Mesodermal cell (in vitro differentiated cells): Measurements from ENCODE around the gene HDAC1.
"Not testable (repeated sequence)": the region's sequence is repeated elsewhere in the genome, so short reads cannot be mapped to it uniquely, and the experiment has no call there.

Experiments
- H3K27ac ChIP-seq: 2 replicates; pipeline ENCODE4 v1.7.0; 2013; ENCODE audit warnings: mild to moderate bottlenecking, low read depth, low read length, moderate library complexity; ENCODE audit not compliant: severe bottlenecking
- H3K36me3 ChIP-seq: 2 replicates; pipeline ENCODE4 v1.7.1; 2013; ENCODE audit warnings: mild to moderate bottlenecking, low read length, moderate library complexity; ENCODE audit not compliant: control insufficient read depth, insufficient read depth
- H3K4me1 ChIP-seq: one replicate; pipeline ENCODE4 v1.7.1; 2013; ENCODE audit warnings: mild to moderate bottlenecking, low read length; ENCODE audit not compliant: insufficient read depth, control insufficient read depth, poor library complexity, severe bottlenecking
- H3K4me3 ChIP-seq: 2 replicates; pipeline ENCODE4 v1.7.0; 2013; ENCODE audit warnings: low read length, control low read depth, mild to moderate bottlenecking; ENCODE audit not compliant: insufficient read depth, poor library complexity, severe bottlenecking; ENCODE audit errors: extremely low read depth
- H3K9me3 ChIP-seq: 2 replicates; pipeline ENCODE4 v1.7.1; 2013; ENCODE audit warnings: mild to moderate bottlenecking, low read length, moderate library complexity; ENCODE audit not compliant: control insufficient read depth
- WGBS, 2 experiments: methylation state at CpG; one replicate each; pipeline ENCODE4 v1.1.5; 2013; ENCODE audit warnings: missing lambda C conversion rate in 2 of 2; ENCODE audit not compliant: insufficient coverage in 2 of 2; 5-methylcytosine and 5-hydroxymethylcytosine counted together

Gene HDAC1

GRCh38 chr1:32275424-32275823 is 16.5 kb upstream of the HDAC1 start:
- no peaks in the 10 kb centered on the region for H3K9me3 ChIP-seq
- 94 to 97% methylated on average over 29 to 33 of the region's 41 CpGs for WGBS, 2 experiments
- no peak overlapping the region for H3K4me3 ChIP-seq
- peaks cover 5% of the 10 kb centered on the region for H3K4me1 ChIP-seq
- no peak overlapping the region for H3K27ac ChIP-seq
- no peaks in the 10 kb centered on the region for H3K36me3 ChIP-seq

GRCh38 chr1:32276032-32276782 is 15.7 kb upstream of the HDAC1 start:
- no peaks in the 10 kb centered on the region for H3K9me3 ChIP-seq
- no peak overlapping the region for H3K27ac ChIP-seq
- H3K36me3 ChIP-seq, result no peaks in the 10 kb centered on the region
- H3K4me3 ChIP-seq, result no peak overlapping the region
- 92 to 96% methylated on average over 19 to 23 of the region's 30 CpGs for WGBS, 2 experiments
- H3K4me1 ChIP-seq, result peaks cover 5% of the 10 kb centered on the region

GRCh38 chr1:32284777-32285176 is 7.1 kb upstream of the HDAC1 start:
- whole genome bisulfite sequencing, 2 experiments, result 97 to 100% methylated on average over 2 to 4 of the region's 8 CpGs
- H3K9me3 ChIP-seq, H3K27ac ChIP-seq, H3K4me3 ChIP-seq, H3K36me3 ChIP-seq, H3K4me1 ChIP-seq: not testable (repeated sequence)

GRCh38 chr1:32285658-32286057 is 6.2 kb upstream of the HDAC1 start:
- H3K4me3 ChIP-seq, result no peak overlapping the region
- no peaks in the 10 kb centered on the region for H3K4me1 ChIP-seq
- WGBS, 2 experiments, result 85 to 100% methylated on average over 2 to 3 of the region's 3 CpGs
- no peak overlapping the region for H3K27ac ChIP-seq
- H3K9me3 ChIP-seq, result no peaks in the 10 kb centered on the region
- no peaks in the 10 kb centered on the region for H3K36me3 ChIP-seq

GRCh38 chr1:32286763-32287162 is 5.1 kb upstream of the HDAC1 start:
- H3K36me3 ChIP-seq, result no peaks in the 10 kb centered on the region
- no peaks in the 10 kb centered on the region for H3K9me3 ChIP-seq
- H3K27ac ChIP-seq, result no peak overlapping the region
- H3K4me3 ChIP-seq, result no peak overlapping the region
- 100% methylated on average over 4 of the region's 4 CpGs; no CpG with 5 or more reads in 1 of the 2 experiments for WGBS, 2 experiments
- peaks cover 5% of the 10 kb centered on the region for H3K4me1 ChIP-seq

- Histone ChIP-seq H3K4me1 (peaks cover 5% of the 10 kb centered on the region), H3K27ac (no peak overlapping the region), H3K36me3 (peaks cover 1% of the 10 kb centered on the region), H3K4me3 (no peak overlapping the region), H3K9me3 (no peaks in the 10 kb centered on the region)
- 85 to 94% methylated on average over 2 of the region's 7 CpGs for WGBS, 2 experiments
These were observed 2.6 kb upstream of the HDAC1 start for GRCh38 chr1:32289256-32289655.

GRCh38 chr1:32291145-32291707 is 657 bp upstream of the HDAC1 start:
- WGBS, 2 experiments, result 89 to 91% methylated on average over 7 to 8 of the region's 10 CpGs
- H3K4me1 ChIP-seq, result peaks cover 5% of the 10 kb centered on the region
- H3K4me3 ChIP-seq, result peak overlapping the region; percentile 87
- H3K36me3 ChIP-seq, result peaks cover 15% of the 10 kb centered on the region
- H3K9me3 ChIP-seq, result no peaks in the 10 kb centered on the region
- peak overlapping the region; percentile 69 for H3K27ac ChIP-seq

- not testable (repeated sequence) for H3K4me1 ChIP-seq, H3K9me3 ChIP-seq, H3K27ac ChIP-seq, H3K4me3 ChIP-seq
- peaks cover 44% of the 10 kb centered on the region for H3K36me3 ChIP-seq
- WGBS, 2 experiments, result 96% methylated on average over 15 to 16 of the region's 16 CpGs
These were observed 6.3 kb downstream of the HDAC1 start for GRCh38 chr1:32298211-32298610.

GRCh38 chr1:32299327-32299726 is 7.4 kb downstream of the HDAC1 start:
- Histone ChIP-seq H3K4me1 (no peaks in the 10 kb centered on the region), H3K4me3 (no peak overlapping the region), H3K27ac (no peak overlapping the region), H3K9me3 (no peaks in the 10 kb centered on the region), H3K36me3 (peaks cover 53% of the 10 kb centered on the region)

- peaks cover 54% of the 10 kb centered on the region for H3K36me3 ChIP-seq
- H3K4me3 ChIP-seq, result no peak overlapping the region
- H3K4me1 ChIP-seq, result no peaks in the 10 kb centered on the region
- WGBS, 2 experiments, result 100% methylated on average over 1 of the region's 3 CpGs; no CpG with 5 or more reads in 1 of the 2 experiments
- H3K9me3 ChIP-seq, result no peaks in the 10 kb centered on the region
- no peak overlapping the region for H3K27ac ChIP-seq
These were observed 11.5 kb downstream of the HDAC1 start for GRCh38 chr1:32303358-32303757.

GRCh38 chr1:32303997-32304622 is 12.2 kb downstream of the HDAC1 start:
- H3K27ac ChIP-seq, result no peak overlapping the region
- H3K9me3 ChIP-seq, result no peaks in the 10 kb centered on the region
- H3K4me3 ChIP-seq, result no peak overlapping the region
- H3K4me1 ChIP-seq, result no peaks in the 10 kb centered on the region
- 93 to 100% methylated on average over 3 of the region's 3 CpGs for WGBS, 2 experiments
- H3K36me3 ChIP-seq, result peaks cover 53% of the 10 kb centered on the region
